Suprapubic skin (tissue), 4 donors: Measurements from ENCODE around the gene GSN.

Experiments
- POLR2A ChIP-seq, 2 donors: fragments of 450-650 bp; IDR thresholded peaks; one replicate each; pipeline ENCODE4 v1.6.1; 2017; ENCODE audit warnings: antibody characterized with exemption in 2 of 2, mild to moderate bottlenecking in 2 of 2, moderate library complexity in 2 of 2
- POLR2AphosphoS5 ChIP-seq, 3 donors: sonication (generic); formaldehyde crosslinking; IDR thresholded peaks; one replicate each; pipeline ENCODE4 v1.6.1; 2017; ENCODE audit warnings: antibody characterized with exemption in 3 of 3
- TF ChIP-seq, protein P1 (sequence below), 2 donors: fragments of 200-600 bp in 1 of 2; fragments of 450-650 bp in 1 of 2; sonication (generic) in 1 of 2; IDR thresholded peaks; one replicate each; pipeline ENCODE4 v1.5.1; 2016 to 2019; ENCODE audit warnings: antibody characterized with exemption in 2 of 2, mild to moderate bottlenecking in 1 of 2, moderate library complexity in 1 of 2

DNA sequence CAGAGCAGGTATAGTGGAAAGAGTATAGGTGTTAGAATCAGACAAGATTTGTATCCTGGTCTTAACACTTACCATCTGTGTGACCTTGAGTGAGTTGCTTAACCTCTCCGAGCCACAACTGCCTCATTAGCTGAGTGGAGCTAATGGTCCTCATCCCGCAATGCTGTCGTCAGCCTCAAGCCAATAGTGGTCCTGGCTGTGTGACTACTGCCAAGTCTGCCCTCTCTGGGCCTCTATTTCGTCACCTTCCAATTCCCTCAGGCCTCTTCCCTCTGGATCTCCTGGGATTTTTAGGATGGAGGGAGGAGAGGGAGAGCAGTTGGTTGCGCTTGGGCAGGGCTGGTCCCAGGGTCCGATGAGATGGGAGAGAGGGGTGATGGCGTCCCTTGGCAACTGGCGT lies 60.5 kb downstream of the GSN start:
- TF ChIP-seq, protein P1, sequence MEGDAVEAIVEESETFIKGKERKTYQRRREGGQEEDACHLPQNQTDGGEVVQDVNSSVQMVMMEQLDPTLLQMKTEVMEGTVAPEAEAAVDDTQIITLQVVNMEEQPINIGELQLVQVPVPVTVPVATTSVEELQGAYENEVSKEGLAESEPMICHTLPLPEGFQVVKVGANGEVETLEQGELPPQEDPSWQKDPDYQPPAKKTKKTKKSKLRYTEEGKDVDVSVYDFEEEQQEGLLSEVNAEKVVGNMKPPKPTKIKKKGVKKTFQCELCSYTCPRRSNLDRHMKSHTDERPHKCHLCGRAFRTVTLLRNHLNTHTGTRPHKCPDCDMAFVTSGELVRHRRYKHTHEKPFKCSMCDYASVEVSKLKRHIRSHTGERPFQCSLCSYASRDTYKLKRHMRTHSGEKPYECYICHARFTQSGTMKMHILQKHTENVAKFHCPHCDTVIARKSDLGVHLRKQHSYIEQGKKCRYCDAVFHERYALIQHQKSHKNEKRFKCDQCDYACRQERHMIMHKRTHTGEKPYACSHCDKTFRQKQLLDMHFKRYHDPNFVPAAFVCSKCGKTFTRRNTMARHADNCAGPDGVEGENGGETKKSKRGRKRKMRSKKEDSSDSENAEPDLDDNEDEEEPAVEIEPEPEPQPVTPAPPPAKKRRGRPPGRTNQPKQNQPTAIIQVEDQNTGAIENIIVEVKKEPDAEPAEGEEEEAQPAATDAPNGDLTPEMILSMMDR (IDR thresholded peaks at IDR 0.05), result no peak
- TF ChIP-seq POLR2AphosphoS5 (IDR thresholded peaks at IDR 0.05) (no peak), POLR2A (IDR thresholded peaks at IDR 0.05) (no peak)
